HG02884 (cell line): Measurements from ENCODE around the gene CPXM1.

Source experiments
- ATAC-seq: cut with Tn5 transposase; IDR thresholded peaks from one replicate; pipeline ENCODE4 v1.9.1; 2021; ENCODE audit warnings: mild to moderate bottlenecking, moderate library complexity; ENCODE audit not compliant: unreplicated experiment

The CPXM1 gene

DNA sequence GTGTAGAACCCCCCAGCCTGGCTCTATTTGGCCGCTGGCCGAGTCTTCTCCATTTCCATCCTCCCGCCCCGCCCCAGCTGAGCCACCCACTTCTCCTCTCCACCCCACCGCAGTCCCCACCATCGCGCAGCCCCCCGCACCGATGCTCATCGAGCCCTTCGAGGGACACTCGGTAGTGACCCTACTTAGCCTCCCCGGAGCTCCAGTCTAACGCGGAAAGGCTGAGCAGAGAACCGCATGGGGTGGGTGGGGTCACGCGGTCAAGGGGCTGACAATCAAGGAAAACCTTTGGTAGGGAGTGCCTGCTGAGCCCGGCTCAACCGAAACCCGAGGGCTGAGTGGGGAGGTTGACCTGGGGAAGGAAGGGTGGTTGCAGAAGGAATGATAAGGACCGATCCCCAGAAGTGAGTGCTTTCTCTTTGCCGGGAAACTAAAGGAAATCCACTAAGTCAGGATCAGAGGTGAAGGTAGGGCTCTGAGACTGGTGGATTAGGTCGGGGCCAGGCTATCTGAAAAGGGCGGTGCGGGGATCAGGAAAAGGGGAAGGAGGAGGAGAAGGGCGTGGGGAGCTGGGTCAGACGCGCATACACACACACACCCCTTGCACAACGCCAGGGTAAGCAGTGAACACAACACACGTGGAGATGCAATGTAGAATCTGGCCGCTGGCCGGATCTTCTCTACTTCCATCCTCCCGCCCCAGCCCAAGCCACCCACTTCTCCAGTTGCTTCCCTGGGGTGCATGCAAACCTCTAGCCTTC is 49.8 kb downstream of the CPXM1 start:
- ATAC-seq: no peak

DNA sequence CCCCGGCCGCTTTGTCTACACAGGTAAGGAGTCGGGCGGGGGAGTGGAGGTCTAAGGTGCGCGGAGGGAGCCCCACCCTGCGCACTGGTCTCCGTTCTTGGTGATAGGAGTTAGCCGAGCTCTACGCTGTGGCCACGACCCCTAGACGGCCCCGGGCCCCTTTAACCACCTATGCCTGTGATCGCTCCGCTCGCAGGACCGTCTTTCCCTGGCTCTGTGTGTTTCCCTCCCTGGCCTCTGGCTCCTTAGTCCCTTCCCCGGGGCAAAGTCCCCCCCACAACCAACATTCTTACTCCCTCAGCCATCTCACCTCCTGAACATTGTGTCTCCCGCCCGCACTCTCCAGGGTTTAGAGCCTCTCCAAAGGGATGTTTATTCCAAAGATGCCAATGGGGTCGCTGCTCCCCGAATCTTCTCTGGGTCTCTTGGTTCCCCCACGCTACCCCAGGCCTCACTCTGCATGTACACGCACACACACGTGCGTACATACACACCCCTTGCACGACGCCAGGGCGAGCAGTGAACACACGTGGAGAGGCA is 50.4 kb downstream of the CPXM1 start:
- ATAC-seq: no peak

DNA sequence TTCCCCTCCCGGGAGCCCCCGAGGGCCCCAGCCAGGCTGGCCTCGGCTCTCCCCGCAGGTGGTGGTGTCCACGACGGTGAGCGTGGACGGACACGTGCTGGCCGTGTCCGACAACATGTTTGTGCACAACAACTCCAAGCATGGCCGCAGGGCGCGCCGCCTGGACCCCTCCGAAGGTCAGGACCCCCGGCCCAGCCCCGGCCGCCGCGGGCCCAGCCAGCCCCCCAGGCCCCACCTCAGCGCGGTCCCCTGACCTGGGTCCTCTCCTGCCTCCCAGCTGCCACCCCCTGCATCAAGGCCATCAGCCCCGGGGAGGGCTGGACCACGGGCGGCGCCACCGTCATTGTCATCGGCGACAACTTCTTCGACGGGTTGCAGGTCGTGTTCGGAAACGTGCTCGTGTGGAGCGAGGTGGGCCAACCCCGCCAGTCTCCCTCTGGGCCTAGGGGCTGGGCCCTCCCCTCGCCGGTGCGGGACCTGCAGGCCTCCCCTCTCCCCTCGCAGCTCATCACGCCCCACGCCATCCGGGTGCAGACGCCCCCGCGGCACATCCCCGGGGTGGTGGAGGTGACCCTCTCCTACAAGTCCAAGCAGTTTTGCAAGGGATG is 51.0 kb downstream of the CPXM1 start:
- ATAC-seq: no peak

DNA sequence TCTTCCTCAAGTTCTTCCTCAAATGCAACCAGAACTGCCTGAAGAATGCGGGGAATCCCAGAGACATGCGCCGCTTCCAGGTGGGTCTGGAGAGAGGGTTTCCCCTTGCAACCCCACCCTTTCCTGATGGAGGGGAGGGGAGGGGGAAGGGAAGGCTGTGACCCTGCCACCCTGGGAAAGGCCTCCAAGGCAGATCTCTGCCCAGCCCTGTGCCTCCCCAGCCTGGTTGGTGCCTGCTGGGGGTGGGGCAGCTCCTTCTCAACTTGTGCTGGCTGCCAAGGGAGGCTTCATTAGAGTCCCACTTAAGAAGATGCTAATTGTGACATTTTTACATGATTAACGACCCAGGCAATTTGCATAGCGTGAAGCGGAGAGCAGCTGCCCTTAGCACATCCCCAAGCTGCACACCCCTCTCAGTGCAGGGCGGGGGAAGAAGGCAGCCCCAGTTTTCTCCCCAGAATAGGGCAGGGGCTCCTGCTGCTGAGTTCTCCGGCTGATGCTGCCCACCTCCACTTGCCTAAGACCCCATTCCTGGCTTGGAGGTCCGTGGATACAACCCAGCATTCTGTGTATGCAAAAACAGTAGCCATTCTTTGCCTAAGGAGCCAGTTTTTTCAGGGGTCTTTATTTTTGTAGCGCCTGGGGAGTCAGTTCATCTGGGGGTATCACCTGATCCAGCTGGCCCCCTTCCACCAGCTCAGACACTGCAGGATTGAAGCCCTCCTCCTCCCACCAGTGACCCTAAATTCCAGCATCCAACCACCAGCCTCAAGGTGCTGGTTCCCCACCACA is 51.7 kb downstream of the CPXM1 start:
- no peak for ATAC-seq

DNA sequence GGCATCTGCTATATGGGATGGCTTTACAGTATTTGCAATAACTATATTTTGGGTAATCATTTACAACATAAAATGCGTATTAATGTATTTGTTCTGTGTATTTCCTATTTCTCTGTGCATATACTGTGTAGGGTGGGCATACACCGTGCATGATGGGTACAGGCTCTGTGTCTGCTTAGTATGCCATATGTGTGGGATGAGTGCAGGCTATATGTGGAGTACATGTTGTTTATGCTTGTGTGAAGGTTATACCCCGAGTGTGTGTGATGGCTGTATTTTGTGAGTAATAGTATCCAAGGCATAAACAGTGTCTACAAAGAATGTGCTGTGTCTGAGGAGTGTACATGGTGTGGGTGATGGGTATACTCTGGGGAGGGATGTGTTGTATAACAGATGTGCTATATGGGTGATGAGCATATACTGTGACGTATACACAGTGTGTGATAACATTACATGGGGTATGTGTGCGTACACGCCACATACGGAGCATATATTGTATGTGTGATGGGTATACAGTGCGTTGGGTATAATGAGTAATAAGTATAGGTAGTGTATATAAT is 52.7 kb downstream of the CPXM1 start:
- ATAC-seq: no peak

DNA sequence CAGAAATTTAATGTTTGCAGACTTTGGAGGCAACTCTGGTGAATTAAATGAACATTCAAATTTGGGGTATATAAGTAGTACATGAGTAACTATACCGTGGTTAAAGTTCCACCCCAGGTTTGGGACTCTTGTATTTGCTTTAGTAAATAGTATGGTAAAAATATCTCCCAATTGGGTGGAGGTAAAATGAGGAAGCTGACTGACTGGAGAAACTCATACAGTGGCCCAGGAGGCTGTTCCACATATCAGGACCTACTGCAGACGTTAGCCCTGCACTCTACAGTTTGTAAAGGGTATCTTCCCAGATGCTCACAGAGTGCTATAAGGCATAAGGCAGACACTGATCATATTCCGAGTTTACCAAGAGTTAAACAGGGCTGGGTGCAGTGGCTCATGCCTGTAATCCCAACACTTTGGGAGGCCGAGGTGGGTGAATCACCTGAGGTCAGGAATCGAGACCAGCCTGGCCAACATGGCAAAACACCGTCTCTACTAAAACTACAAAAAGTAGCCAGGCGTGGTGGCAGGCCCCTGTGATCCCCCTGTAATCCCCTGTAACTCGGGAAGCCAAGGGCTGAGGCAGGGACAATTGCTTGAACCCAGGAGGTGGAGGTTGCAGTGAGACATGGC is 53.7 kb downstream of the CPXM1 start:
- no peak for ATAC-seq

DNA sequence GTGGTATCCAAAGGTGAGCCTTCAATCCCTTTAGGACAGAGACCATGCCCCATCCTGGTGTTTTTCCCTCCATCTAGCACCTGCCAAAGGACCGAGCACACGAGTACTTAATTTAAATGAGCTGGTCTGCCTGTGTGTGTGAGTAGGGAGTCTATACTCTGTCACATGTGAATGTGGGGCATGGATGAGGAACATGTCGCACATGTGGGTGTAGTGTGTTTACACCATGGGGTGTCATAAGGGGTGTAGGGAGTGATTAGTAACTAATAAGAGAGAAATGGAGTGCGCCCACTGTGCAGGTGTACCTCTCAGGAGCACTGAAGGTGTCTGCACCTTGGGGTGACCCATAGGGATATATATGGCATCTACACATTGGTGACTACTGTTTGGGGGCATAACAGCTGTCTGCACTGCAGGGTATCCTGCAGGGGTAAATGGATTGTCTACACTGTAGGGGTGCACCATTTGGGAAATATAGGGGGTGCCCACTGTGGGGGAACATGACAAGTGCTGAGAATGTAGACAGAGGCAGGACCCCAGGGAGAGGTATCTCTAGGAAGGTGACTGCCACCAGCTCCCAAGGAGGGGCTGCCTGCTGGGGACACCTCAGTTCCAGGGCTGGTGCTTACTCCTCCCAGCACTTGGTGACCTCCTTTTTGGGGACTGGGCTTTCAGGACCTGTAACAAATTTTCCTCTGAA is 54.3 kb downstream of the CPXM1 start:
- ATAC-seq: no peak

DNA sequence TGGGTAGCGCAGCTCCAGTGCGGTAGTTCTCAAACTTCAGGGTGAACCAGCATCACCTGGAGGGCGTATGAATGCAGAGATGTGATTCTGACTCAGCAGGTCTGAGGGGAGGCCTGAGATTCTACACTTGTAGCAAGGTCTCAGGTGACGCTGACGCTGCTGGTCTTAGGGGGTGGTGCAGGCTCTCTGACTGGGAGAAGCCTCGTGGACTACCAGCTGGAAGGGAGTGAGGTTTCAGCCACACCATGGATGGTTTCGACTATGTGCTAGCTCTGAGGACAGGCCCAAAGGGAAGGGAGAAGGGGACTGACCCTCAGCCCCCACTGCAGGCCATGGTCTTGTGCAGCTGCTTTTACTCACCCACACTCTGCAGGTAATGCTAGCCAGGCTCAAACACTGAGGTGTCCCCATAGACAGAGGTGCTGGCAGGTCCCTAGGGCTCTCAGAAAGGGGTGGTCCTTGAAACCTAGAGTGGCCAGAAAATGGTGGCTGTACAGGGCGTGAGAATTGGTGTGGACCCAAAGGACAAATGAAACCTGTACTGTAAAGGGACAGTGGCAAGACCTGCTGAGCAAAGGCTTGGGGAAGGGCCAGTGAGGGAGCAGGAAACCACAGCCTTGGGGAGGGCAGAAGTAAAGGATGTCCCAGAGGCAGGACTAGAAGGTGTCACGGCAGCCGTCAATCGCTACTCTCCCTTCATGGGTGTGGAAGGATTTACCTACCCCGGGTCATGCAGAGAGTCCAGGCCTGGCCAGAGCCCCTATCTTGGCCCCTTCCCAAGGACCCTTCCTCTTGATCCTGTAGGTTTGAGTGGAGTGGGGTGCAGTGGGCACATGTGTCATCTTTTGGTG is 55.1 kb downstream of the CPXM1 start:
- no peak for ATAC-seq
